Mucosa of descending colon (tissue), 3 donors: ENCODE measurements around the gene SPTBN1. TPM values are rescaled to one million over a fixed set of nuclear protein-coding genes. Genes with fewer than 3 reads are reported as not detected.

Source experiments
- ATAC-seq: fragments of 200-7000 bp; cut with Tn5 transposase; one replicate; pipeline ENCODE4 v1.9.1; 2020; ENCODE audit warnings: mild to moderate bottlenecking, moderate library complexity
- DNase-seq, 3 donors: peaks; one replicate each; pipeline ENCODE4 v3.0.0-alpha.2; 2020
- H3K36me3 ChIP-seq: fragments of 200-600 bp; one replicate; pipeline ENCODE4 v1.8.0; 2021; ENCODE audit warnings: low read depth, mild to moderate bottlenecking
- H3K4me1 ChIP-seq: fragments of 200-600 bp; one replicate; pipeline ENCODE4 v1.8.0; 2021; ENCODE audit warnings: low read depth, mild to moderate bottlenecking
- H3K4me3 ChIP-seq: fragments of 200-600 bp; one replicate; pipeline ENCODE4 v1.8.0; 2021; ENCODE audit warnings: mild to moderate bottlenecking
- H3K9me3 ChIP-seq: fragments of 200-600 bp; one replicate; pipeline ENCODE4 v1.8.0; 2021; ENCODE audit warnings: mild to moderate bottlenecking
- intact Hi-C, 2 donors: fragments of 100-400 bp; cut with DNase I in 1 of 2; cut with micrococcal nuclease in 1 of 2; formaldehyde crosslinking; loops; one replicate each; pipeline versions ENCODE4 v1.11.0 to v1.11.1; 2022; cut with DNase I, micrococcal nuclease
- total RNA-seq, 3 donors: library from RNA; stranded (reverse); fragmentation: NEBNext Ultra II Directional in 2 of 3; extraction: Animal tissue kit (Norgen Biotek cat#: 25700) in 2 of 3; gene quantifications; one replicate each; pipeline versions ENCODE4 v1.2.1 to v1.2.4, GENCODE V29; 2021 to 2023
- TF ChIP-seq, protein P1 (sequence below): fragments of 200-600 bp; IDR thresholded peaks from one replicate; pipeline ENCODE4 v1.8.0; 2022; ENCODE audit warnings: antibody characterized with exemption, mild to moderate bottlenecking
- donor health status: DM: no; HTN: no; CAD: no; lungs with moderate emphysema.
- donor health status: DM: no; HTN: no; CAD: no.
- donor health status: DM: no; HTN: yes; CAD: no.

The SPTBN1 gene
- total RNA-seq, 3 donors from 2014 or later: 237 to 396 (median 392) TPM

DNA sequence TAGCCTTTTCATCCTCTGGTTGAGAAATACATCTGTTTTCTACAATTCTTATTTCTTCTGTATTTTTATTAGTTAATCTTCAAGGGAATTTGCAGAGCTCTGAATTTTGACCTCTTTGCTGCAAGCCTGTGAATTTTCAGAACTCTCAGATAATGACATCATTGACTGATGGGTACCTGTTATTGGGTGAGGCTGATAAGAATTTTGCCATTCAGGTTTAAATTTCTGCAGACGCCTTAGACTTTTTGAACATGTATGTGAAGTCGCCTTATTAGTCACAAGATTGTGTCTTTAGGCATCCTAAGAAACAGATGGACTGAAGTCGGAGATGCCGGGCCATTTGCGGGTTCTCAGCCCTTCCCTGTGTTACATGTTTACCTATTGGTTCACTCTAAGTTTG lies 82.4 kb downstream of the SPTBN1 start:
- Histone ChIP-seq H3K36me3 (no peaks in the 10 kb centered on the region), H3K4me3 (no peak overlapping the region), H3K9me3 (no peaks in the 10 kb centered on the region), H3K4me1 (peaks cover 23% of the 10 kb centered on the region)
- ATAC-seq: no peak
- intact Hi-C loops: no loop called here
- TF ChIP-seq, protein P1, sequence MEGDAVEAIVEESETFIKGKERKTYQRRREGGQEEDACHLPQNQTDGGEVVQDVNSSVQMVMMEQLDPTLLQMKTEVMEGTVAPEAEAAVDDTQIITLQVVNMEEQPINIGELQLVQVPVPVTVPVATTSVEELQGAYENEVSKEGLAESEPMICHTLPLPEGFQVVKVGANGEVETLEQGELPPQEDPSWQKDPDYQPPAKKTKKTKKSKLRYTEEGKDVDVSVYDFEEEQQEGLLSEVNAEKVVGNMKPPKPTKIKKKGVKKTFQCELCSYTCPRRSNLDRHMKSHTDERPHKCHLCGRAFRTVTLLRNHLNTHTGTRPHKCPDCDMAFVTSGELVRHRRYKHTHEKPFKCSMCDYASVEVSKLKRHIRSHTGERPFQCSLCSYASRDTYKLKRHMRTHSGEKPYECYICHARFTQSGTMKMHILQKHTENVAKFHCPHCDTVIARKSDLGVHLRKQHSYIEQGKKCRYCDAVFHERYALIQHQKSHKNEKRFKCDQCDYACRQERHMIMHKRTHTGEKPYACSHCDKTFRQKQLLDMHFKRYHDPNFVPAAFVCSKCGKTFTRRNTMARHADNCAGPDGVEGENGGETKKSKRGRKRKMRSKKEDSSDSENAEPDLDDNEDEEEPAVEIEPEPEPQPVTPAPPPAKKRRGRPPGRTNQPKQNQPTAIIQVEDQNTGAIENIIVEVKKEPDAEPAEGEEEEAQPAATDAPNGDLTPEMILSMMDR: no peak
- DNase-seq: no peak

DNA sequence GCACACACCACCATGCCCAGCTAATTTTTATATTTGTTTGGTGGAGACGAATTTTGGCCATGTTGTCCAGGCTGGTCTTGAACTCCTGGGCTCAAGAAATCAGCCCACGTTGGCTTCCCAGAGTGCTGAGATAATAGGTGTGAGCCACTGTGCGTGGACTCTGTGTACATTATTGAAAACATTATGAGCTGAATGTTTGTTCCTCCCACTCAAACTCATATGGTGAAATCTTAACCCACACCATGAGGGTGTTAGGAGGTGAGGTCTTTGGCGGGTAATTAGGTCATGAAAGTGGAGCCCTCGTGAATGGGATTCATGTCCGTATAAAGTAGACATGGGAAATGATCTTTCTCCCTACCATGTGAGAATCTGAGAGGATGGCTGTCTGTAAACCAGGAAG lies 83.6 kb downstream of the SPTBN1 start:
- Histone ChIP-seq H3K9me3 (no peaks in the 10 kb centered on the region), H3K4me1 (peaks cover 21% of the 10 kb centered on the region), H3K4me3 (no peak overlapping the region), H3K36me3 (no peaks in the 10 kb centered on the region)
- TF ChIP-seq, protein P1: no peak
- ATAC-seq (no peak), DNase-seq (no peak)
- intact Hi-C loops: no loop called here

DNA sequence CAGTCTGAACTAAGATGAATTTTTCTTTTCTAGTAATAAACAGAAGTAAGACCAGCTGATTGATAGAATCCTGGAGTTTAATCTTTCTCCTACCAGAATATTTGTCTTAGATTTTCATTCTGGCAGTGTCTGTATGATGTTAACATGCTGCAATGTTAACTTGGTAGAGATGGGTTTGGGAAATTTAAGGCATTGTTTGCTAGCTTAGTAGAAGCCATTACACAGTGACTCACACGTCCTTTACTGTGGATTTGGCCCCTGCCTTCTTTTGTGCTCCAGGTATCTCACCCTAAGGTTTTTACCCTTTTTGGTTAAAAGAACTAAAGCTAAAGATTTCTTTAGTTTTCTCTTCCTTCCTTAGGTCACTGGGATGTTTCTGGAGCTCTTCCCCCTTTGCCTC lies 84.1 kb downstream of the SPTBN1 start:
- Histone ChIP-seq H3K4me1 (peaks cover 16% of the 10 kb centered on the region), H3K4me3 (no peak overlapping the region), H3K9me3 (no peaks in the 10 kb centered on the region), H3K36me3 (no peaks in the 10 kb centered on the region)
- TF ChIP-seq, protein P1: no peak
- intact Hi-C loops: no loop called here
- no peak for DNase-seq
- no peak for ATAC-seq

DNA sequence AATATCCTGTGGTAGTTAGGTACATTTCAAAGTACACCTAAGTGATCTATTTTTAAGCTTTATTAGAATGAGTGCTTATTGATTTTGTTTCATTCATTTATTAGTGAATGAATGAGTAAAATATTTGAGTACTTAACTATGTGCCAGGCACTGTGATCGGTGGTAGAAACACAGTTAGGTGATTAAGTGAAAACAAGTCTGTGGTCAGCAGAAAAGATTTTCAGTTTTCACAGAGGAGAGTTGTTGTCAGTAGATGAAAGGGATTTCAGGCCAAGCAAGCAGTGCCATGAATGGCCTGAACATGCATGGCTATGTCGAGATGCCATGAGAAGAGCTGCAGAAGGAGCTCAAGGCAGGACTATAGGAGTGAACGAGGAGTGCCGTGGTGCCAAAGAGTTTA lies 85.9 kb downstream of the SPTBN1 start:
- intact Hi-C loops: no loop called here
- Histone ChIP-seq H3K36me3 (no peaks in the 10 kb centered on the region), H3K4me3 (no peak overlapping the region), H3K4me1 (peaks cover 22% of the 10 kb centered on the region), H3K9me3 (no peaks in the 10 kb centered on the region)
- no peak for ATAC-seq
- TF ChIP-seq, protein P1: no peak
- DNase-seq: no peak

DNA sequence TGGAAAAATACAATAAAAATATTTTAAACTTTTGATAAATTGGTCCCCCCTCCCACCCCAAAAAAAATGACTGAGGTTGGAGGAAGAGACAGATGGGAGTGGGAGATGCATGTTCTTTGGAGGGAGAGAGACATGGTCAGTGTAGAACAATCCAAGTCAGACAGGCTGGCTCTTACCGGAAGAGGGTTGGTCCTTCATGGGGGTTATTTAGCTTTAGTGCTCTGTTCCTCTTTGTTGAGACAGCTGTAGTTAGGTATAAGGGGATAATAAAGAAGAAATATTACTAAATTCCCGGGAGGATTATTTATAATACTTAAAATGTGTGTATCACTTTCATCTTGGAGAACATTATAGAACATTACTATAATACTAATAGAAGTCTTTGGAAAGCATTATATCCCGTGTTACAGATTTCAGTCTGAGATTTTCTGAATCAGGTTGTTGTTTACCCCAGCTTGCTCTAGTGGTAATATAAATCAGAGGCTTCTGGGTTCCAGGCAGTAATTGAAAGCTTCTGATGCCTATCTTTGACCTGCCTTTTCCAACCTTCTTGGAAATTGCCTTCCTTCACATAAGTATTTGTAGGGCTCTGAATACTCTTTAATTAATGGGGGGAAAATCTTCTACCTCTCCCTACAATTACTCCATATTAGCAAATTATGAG lies 87.7 kb downstream of the SPTBN1 start:
- ATAC-seq (peak; percentile 32), DNase-seq (no peak)
- H3K4me3 ChIP-seq: no peak overlapping the region
- peaks cover 33% of the 10 kb centered on the region for H3K4me1 ChIP-seq
- TF ChIP-seq, protein P1: no peak
- no peaks in the 10 kb centered on the region for H3K36me3 ChIP-seq
- intact Hi-C loops: no loop called here
- H3K9me3 ChIP-seq: no peaks in the 10 kb centered on the region
